Ecto neural progenitor cell (in vitro differentiated cells): ENCODE measurements around the gene ARID5A.
A peak's percentile ranks its signal among the peaks of the same experiment; 100 is the strongest.

Source experiments
- DNase-seq: peaks from one replicate; pipeline ENCODE4 v3.0.0-alpha.2; 2018; ENCODE audit warnings: low spot score

ARID5A gene

DNA sequence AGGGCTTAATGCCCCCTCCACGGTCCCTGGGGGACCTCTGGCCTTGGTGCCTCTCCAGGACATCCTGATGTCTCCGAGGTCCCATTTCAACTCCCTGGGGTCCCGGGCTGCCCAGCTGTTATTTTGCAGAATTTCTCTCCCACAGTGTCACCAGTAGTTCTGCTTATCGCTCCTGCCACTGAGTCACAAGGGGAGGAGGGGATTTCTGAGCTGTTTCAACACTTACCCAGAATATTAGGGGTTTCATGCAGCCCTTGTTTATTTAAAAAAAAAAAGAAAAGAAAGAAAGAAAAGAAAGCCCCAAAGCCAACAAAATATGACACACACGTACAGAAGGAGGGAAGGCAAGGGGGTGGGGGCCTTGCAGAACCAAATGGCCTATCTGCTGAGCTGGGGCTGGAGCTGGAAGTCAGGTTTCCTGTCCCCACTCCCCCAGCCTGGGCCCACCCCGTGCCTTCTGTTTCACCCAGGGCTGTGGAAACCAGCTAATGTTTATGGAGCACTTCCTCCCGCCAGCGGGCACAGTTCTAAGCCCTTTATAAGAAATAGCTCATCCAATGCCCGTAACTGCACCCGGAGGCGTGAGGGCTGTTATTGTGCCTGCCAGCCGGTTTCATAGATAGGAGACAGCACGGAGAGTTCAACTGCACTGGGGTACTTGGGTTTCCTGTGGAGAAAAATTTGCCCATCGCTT lies 8.4 kb upstream of the ARID5A start:
- DNase-seq = no peak

GRCh38 chr2:96528700-96529375 lies 7.7 kb upstream of the ARID5A start:
- DNase-seq = peak; percentile 46

DNA sequence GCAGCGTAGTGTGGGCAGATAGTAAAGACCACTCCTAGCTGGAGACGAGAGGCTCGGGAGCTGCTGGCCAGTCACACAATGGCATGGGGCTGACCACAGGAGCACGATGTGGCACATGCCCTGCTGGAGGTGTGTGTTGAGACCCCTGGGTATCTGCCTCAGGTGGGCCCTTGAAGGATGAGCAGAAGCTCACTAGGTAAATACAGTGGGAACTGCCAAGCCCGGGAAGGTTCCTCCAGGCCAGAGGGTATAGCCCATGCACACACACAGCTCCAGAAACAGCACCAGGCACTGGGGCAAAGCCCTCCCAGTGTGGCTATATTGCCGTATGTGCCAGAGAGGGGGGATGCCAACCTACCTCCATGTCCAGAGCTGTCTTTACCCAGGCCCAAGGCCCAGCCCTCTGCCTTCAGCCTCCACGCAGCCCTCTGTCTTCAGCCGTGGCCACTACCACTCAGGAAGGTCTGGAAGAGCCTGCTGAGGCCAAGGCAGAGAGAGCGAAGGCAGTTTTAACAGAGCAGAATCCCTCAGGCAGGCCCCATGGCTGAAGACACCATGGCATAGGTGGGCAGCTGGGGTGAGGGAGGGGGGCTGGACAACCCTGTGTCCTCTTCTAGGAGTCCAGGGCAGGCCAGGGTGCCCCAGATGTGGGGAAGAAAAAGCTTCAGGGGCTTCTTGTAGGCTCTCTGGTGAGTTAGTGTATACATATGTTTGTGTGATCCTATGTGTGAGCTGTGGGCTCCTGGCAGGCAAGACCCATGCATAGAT lies 7.0 kb upstream of the ARID5A start:
- peak; percentile 44 for DNase-seq

DNA sequence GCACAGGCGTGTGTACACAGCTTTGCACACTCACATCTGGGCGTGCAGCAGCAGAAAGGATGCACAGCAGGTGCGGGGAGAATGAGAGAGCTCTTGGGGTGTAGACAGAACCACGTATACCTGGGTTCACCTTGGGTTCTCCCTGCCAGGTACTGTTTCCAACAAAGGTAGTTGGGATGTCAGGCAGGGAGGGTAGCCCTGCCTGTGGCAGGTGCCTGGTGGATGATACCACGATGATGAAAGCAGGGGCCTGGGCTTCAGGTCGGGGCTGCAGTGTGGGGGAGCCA lies 6.5 kb upstream of the ARID5A start:
- DNase-seq = no peak

DNA sequence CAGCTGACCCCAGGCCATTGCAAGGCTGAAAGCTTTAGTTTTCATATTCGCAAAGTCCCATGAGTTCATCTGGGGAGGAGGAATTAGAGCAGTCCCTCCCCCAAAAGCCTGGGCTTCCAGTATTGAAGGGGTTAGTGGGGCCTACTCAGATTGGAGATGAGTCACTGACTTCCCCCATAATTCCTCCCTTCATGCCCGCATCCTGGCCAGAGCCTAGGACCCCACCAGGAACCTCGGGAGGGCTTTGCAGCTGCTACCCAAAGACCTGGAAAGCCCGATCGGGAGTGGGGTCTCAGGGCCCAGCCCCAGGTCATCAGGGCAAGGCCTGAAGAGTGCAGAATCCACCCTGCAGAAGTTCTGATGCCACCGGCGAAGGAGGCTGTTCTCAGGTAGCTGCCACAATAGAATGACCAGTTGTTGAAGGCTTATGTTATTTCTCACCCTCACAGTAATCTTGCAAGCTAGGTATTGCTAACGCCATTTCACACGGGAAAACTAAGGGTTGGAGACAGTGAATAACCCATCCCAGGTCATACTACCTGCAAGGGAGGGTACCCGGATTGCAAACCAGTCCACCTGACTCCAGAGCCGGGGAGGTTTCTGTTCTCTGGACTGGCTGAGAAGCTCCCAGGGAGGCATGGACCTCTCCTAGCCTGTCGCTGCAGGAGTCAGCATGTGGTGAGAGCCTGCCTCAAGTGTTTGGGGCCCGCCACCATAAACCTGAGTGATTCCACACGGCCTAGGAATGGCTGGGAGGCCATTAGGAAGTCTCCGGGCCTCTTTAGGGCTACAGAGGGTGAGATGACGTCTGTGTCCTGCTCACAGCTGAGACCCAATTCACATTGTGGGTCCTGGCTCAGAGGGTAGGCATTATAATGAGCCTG lies 5.8 kb upstream of the ARID5A start:
- no peak for DNase-seq

DNA sequence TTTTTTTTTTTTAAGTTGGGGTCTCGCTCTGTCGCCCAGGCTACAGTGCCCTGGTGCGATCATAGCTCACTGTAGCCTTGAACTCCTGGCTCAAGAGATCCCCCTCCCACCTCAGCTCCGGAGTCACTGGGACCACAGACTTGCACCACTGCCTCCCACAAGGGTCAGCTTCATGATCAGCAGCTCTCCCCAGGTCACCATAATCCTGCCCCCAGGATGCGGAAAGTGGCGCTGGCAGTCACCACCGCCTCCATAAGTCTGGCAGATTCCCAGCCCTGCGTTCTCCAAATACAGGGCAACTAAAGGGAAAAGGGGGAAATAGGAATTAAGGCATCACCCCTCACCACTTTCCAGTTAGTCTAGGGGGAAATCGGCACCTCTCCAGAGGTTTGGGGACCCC lies 5.2 kb upstream of the ARID5A start:
- no peak for DNase-seq

GRCh38 chr2:96531872-96532505 lies 4.6 kb upstream of the ARID5A start:
- peak; percentile 62 for DNase-seq

DNA sequence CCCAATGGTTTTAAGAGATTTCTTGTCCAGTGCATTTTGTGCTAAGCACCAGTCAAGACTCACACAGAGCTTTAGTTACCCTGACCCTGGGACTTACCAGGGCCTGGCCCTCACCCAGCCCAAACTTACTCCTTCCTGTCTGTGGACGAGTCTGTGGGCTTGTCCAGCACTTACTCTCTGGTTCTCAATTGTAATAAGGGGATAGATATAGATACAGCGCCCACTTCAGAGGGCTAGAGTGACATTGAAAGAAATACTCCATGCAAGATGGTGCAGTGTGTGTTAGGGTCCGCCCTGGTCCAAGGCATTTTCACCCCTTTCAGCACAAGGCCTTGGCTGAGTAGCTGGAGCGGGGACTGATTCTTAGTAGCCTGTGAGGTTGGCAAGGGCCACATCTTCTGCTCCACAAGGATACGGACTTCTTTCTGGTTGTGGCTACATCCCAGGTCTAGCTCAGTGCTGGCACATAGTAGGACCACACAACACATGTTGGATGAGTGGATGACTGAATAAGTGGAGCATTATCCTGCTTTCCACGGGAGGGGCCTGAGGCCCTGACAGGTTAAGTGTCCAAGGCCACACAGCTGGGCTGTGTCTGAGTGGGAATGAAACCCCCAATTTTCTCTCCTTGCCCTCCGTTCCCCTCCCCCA lies 3.8 kb upstream of the ARID5A start:
- DNase-seq = no peak

GRCh38 chr2:96533292-96534073 lies 3.1 kb upstream of the ARID5A start:
- DNase-seq = peak; percentile 41

DNA sequence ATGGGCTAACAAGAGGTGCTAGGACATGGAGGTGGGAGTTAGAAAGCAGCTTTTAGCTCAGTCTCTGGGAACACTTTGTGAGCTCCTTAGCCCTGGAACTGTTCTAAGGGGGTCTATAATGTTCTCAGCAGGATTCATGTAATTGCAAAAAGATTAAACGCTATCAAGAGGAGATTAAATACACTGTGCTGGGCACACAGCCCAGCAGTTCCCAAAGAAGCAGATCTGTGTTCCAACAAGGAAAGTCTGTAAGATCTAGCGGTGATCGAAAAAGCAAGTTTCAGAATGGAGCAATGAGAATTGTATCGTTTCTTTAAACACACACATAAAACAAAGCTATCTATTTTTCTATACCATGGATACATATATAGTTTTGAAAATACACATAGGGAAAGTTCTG lies 2.4 kb upstream of the ARID5A start:
- no peak for DNase-seq

DNA sequence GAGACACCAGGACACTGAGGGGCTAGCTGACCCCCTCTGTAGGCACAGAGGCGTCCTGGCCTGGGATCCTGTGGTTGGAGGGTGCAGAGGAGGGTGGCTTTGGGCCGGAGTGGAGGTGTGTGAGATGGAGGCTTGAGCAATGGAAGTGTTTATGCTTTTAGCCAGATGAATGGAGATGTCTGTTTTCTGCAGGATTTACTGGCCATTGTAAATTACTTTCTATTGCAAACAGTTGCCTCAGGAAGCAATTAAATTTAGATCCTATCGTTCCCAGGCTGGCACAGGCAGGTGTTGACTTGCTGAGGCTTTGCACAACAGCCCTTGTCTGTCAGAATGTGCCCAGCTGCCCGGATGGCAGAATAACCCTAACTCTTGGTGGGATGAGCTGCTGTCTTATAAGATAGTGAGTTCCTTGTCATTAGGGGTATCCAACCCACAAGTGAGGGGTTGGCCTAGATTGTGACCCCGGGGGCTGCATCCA lies 1.8 kb upstream of the ARID5A start:
- no peak for DNase-seq

- DNase-seq = no peak
Measured at GRCh38 chr2:96535331-96535730, 1.2 kb upstream of the ARID5A start.

- peak; percentile 71 for DNase-seq
Measured at GRCh38 chr2:96537066-96537733, 648 bp downstream of the ARID5A start.

DNA sequence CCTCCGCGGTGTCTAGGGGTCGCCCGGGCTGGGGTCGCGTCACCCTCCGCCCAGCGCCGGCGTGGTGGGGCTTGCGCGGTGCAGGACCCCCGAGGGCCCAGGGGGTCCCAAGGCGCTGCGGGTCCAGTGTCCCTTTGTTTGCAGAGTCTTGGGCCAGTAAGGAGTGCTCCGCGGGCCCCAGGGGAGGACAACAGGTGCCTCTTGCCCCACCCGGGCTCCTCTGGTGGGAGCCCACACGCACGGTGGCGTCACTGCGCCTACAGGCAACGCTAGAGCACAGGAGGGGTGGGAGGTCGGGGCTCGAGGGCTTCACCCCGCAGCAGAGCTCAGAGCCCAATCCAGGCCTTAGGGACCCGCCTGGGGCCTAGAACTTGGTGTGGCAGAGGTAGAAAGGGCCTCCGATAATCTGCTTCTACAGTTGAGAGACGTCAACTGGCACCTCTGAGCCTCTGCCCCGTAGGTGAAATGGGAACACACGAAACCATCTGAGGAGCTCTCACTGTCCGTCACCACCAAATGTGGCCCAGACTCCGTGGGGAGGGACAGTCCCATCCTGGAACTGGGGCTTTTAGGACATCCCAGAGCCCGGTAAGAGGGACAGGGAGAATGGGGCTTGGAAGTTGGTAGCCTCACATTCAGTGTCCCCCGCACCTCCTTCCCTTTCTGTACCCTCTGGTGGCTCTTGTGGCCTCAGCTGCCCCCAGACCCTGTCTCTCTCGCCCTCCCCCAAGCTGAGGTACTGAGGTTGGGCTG lies 1.4 kb downstream of the ARID5A start:
- DNase-seq = peak; percentile 62

DNA sequence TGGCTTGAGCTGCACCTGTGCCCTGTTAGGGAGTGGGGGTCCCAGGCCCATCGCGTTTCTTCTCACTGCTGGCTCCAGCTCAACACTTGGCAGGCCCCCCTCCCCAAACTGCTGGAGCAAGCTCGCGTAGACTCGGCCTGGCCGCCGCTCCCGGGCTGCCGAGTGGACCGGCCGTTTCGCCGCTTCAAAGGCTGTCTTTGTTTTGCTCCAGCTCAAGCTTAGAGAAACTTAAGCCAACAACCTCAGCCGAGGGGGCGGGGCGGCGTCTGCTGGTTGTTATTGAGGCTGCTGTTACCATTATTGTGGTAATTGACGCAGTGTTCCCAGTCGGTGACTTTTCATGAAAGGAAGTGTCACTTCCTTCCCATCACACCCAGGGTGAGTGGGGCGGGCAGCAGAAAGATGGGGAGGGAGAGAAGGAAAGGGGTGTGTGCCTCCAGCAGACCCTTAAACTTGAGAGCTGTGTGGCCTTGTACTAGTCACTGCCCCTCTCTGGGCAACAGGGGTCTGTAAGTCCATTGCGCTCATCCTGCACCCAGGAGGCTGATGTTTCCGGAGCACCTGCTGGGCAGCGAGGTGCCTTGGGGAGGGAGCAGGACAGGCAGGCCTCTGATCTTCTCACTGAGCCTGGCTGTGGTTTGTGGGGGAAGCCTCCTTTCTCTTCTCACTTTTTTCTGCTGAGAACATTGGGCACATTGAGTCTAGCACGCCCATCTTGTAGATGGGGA lies 2.1 kb downstream of the ARID5A start:
- DNase-seq = peak; percentile 84

- no peak for DNase-seq
Measured at GRCh38 chr2:96539215-96539920, 2.8 kb downstream of the ARID5A start.

DNA sequence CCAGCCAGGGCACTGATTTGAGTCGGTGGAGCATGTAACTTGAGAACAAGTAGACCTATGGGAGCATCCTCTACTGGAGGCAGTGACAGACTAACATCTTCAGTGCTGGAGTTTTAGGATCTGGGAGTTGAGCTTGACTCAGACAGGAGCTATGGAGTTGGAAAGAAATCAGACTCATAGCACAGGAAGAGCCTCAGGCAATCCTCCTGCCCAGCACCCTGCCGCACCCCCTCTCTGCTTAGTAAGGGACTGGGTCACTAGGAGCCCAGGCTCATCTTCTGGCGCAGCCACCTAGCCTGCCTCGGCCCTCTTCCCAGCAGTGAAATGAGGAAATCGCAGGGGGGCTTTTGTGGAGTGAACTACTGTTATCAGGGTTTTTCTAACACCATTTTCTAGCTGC lies 3.6 kb downstream of the ARID5A start:
- no peak for DNase-seq
